Tibial artery (tissue), 4 donors: ENCODE results near the gene ASB5.

ENCODE experiments used
- DNase-seq, 2 donors: peaks; one replicate each; pipeline ENCODE4 v3.0.0-alpha.2; 2019
- H3K27ac ChIP-seq, 2 donors: fragments of 200-600 bp; sonication (generic) in 1 of 2; 1 replicate in 1 of 2; 2 replicates in 1 of 2; pipeline ENCODE4 v1.5.1; 2018 to 2019; ENCODE audit warnings: mild to moderate bottlenecking in 1 of 2
- H3K27me3 ChIP-seq, 2 donors: fragments of 200-600 bp; sonication (generic) in 1 of 2; one replicate each; pipeline versions ENCODE4 v1.5.1 to v1.6.0; 2016 to 2019
- H3K36me3 ChIP-seq, 3 donors: fragments of 200-600 bp; sonication (generic) in 2 of 3; one replicate each; pipeline ENCODE4 v1.5.1; 2016 to 2019; ENCODE audit warnings: mild to moderate bottlenecking in 2 of 3
- H3K4me1 ChIP-seq, 4 donors: fragments of 200-600 bp; sonication (generic) in 2 of 4; 1 replicate in 3 of 4; 2 replicates in 1 of 4; pipeline ENCODE4 v1.5.1; 2016 to 2019
- H3K4me3 ChIP-seq, 2 donors: fragments of 200-600 bp; sonication (generic) in 1 of 2; 1 replicate in 1 of 2; 2 replicates in 1 of 2; pipeline ENCODE4 v1.5.1; 2018 to 2019; ENCODE audit warnings: mild to moderate bottlenecking in 2 of 2
- H3K9me3 ChIP-seq, 3 donors: fragments of 200-600 bp; sonication (generic) in 1 of 3; one replicate each; pipeline ENCODE4 v1.5.1; 2016 to 2019
- CTCF ChIP-seq, 2 experiments: fragments of 200-600 bp in 1 of 2; fragments of 450-650 bp in 1 of 2; IDR thresholded peaks; one replicate each; pipeline ENCODE4 v1.5.1; 2017 to 2019; ENCODE audit warnings: antibody characterized with exemption in 2 of 2, mild to moderate bottlenecking in 1 of 2, moderate library complexity in 1 of 2
- intact Hi-C: fragments of 100-400 bp; cut with DNase I; formaldehyde crosslinking; loops from one replicate; pipeline ENCODE4 v1.15.0; 2023; ENCODE audit warnings: low total_unique reads

ASB5 gene

GRCh38 chr4:176259330-176260090 is 9.5 kb downstream of the ASB5 start:
- H3K36me3 ChIP-seq: no peaks in the 10 kb centered on the region
- H3K4me1 ChIP-seq: peaks cover 0 to 15% (median 0%) of the 10 kb centered on the region in 4 donors
- H3K9me3 ChIP-seq: no peaks in the 10 kb centered on the region
- DNase-seq: no peak
- TF ChIP-seq CTCF (IDR thresholded peaks at IDR 0.05): no peak
- H3K27ac ChIP-seq: no peak overlapping the region
- no peaks in the 10 kb centered on the region for H3K27me3 ChIP-seq
- intact Hi-C loops: no loop called here
- H3K4me3 ChIP-seq: no peak overlapping the region

GRCh38 chr4:176258135-176258534 is 10.9 kb downstream of the ASB5 start:
- H3K27me3 ChIP-seq: no peaks in the 10 kb centered on the region
- H3K27ac ChIP-seq: no peak overlapping the region
- H3K4me3 ChIP-seq: no peak overlapping the region
- H3K9me3 ChIP-seq: no peaks in the 10 kb centered on the region
- H3K4me1 ChIP-seq: peaks cover 0 to 15% (median 0%) of the 10 kb centered on the region in 4 donors
- no peaks in the 10 kb centered on the region for H3K36me3 ChIP-seq
- no peak for DNase-seq
- TF ChIP-seq CTCF (IDR thresholded peaks at IDR 0.05): no peak
- intact Hi-C loops: no loop called here

GRCh38 chr4:176256921-176257320 is 12.1 kb downstream of the ASB5 start:
- intact Hi-C loops: no loop called here
- no peaks in the 10 kb centered on the region for H3K27me3 ChIP-seq
- no peaks in the 10 kb centered on the region for H3K9me3 ChIP-seq
- no peak overlapping the region for H3K4me3 ChIP-seq
- peaks cover 0 to 15% (median 0%) of the 10 kb centered on the region in 4 donors for H3K4me1 ChIP-seq
- no peaks in the 10 kb centered on the region for H3K36me3 ChIP-seq
- no peak overlapping the region for H3K27ac ChIP-seq
- no peak for TF ChIP-seq CTCF (IDR thresholded peaks at IDR 0.05)
- no peak for DNase-seq

- DNase-seq: no peak
- TF ChIP-seq CTCF (IDR thresholded peaks at IDR 0.05): no peak
- no peaks in the 10 kb centered on the region for H3K9me3 ChIP-seq
- H3K36me3 ChIP-seq: no peaks in the 10 kb centered on the region
- no peak overlapping the region for H3K27ac ChIP-seq
- H3K4me1 ChIP-seq: peaks cover 0 to 13% (median 3%) of the 10 kb centered on the region in 4 donors
- intact Hi-C loops: no loop called here
- H3K27me3 ChIP-seq: no peaks in the 10 kb centered on the region
- H3K4me3 ChIP-seq: no peak overlapping the region
Measured at GRCh38 chr4:176242764-176243347, 26.2 kb downstream of the ASB5 start.

- TF ChIP-seq CTCF (IDR thresholded peaks at IDR 0.05): no peak
- peaks cover 0 to 24% (median 6%) of the 10 kb centered on the region in 4 donors for H3K4me1 ChIP-seq
- no peaks in the 10 kb centered on the region for H3K27me3 ChIP-seq
- no peak for DNase-seq
- H3K9me3 ChIP-seq: peaks cover 0 to 8% (median 0%) of the 10 kb centered on the region in 3 donors
- peaks cover 0 to 7% (median 0%) of the 10 kb centered on the region in 3 donors for H3K36me3 ChIP-seq
- no peak overlapping the region for H3K4me3 ChIP-seq
- H3K27ac ChIP-seq: no peak overlapping the region
- intact Hi-C loops: no loop called here
Measured at GRCh38 chr4:176241703-176242102, 27.3 kb downstream of the ASB5 start.
